NOMO-1 treated with DMSO at 0.1 percent for 48 hours (cell line): ENCODE results near the gene PAQR4.

Experiments
- DNase-seq: peaks from one replicate; lab custom pipeline; 2025; ENCODE audit not compliant: unreplicated experiment; lab: John Stamatoyannopoulos, UW

PAQR4 gene

DNA sequence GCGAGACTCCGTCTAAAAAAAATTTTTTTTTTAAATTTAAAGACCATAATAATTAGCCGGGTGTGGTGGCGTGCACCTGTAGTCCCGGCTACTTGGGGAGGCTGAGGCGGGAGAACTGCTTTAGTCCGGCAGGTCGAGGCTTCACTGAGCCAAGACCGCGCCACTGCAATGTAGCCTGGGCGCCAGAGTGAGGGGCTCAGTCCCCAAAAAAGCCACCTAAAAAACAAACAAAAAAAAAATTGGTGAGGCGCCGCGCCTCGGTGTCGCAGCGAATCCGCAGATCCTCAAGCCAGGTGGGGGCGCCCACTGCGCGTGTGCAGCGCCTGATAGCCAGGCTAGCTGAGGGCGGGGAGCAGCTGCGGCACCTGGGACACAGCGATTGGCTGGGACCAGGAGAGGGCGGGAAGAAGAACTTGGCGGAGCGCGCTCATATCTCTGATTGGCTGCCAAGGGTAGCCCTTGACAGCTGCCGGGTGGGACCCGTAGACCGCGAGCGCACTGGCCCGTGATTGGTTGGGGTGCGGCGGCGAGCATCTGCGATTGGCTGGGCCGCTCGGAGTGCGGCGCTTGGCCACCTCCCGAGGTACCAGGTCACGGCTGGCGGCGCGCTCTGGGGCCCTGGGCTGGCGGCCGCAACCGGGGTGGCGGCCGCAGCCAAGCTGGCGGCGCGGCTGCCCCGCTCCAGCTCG lies 34.6 kb downstream of the PAQR4 start:
- DNase-seq, result peak; percentile 99

DNA sequence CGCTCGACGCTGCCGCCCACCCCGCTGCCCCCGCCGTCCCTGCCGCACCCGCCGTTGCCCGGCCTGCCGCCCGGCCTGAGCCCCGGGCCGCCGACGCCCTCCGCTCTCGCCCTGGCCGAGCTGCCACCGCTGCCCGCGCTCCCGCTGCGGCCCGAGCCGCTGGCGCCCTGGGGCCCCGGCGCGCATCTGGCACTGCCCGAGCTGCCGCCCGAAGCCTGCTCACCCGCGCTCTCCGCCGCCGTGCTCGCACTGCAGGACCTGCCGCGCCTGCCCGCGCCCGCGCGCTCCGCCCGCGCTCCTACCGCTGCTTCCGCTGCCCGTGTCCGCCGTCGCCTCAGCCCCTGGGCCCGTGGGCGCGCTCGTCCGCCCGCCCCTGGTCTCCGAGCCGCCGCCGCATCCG lies 35.2 kb downstream of the PAQR4 start:
- DNase-seq, result peak; percentile 40

DNA sequence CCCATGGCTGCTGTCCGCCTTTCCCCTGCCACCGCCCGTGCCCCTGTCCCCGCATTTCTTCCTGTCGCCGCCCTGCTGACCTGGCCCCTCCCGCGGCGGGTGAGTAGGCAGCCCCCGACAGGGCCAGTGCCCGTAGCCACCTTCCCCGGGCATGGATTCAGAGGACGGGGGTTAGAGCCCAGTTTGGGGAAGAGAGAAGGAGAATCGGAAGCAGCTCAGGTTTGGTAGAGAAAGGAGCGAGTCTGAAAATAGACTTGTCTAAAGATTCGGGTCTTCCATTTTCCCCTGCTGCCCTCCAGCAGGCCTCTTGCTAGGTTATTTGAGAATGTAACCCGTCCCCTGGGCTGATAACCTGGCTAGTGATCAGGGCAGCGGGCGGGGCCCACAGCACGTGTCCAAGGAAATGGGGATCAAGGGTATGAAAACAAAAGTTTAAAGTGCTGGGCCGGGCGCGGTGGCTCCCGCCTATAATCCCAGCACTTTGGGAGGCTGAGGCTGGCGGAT lies 35.7 kb downstream of the PAQR4 start:
- DNase-seq, result peak; percentile 46

DNA sequence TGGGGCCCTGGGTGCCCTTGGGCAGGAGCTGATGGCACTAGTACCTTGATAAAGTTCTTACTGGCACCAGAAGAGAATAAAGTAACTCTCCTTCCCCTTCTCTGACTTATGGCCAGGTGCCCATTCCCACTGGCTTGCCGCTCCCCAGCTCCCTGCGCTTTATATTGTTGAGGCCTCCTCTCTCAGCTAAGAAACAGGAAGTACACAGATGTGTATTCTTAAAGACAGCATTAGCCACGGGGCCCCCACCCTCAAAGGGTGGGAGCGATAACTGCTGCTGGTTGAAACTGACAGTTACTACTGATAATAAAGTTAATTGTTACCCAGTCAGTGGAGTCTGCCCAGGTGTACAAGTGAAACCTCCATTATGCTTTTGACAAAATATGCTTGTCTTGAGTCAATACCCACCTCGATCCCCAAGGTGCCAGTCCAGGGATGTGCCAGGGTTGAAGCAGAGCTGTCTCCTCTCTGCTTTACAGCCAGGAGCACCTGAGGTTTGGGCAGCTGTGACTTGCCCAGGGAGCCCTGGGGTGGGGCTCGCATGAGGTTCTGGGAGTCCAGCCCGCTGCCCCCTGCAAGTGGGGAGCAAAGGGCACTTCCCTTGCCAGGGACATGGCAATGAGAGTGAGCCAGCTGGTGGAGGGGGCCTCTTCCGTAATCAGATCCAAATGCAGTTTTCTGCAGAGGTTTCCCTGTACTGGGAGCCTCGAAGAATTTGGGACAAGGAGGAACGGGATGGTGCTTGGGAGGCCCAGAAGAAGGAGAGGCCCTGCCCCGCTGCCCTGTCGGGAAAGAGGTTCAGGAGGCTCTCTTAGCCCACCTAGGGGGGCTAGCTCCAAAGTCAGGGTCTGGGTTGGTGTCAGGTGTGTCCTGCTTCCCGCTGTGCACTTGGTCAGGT lies 38.2 kb downstream of the PAQR4 start:
- DNase-seq, result peak; percentile 70

DNA sequence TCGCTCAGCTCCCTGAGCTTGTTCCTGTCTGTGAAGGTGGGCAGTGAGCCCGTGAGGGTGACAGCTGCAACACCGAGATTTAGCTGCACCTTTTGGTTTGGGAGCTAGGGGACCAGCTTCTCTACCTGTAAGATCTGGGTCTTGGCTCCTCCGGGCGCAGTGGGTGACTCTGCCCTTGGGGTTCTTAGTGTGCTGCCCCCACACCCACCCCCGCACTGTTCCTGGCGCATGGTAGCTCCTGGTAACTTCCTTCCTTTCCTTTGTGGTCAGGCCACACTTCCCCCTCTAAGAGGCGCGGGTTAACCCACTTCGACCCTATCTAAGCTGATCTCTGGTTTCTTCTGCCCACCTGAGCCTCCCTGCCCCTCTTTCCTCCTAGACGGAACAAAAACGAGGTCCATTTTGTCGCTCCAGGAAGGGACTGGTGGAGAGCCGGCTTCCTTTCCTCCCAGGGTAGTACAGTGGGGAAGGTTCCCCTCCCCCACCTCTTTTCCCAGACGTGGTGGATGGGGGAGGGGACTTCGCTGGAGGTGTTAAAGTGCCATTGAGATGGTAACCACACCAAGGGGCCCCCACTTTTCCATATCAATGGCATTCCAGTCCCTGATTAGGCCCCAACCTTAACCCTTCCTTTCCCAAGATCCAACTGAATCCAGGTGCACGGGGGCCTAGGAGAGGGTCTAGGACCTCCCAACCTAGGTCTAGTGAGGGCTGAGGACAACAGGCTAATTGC lies 39.0 kb downstream of the PAQR4 start:
- peak; percentile 54 for DNase-seq

DNA sequence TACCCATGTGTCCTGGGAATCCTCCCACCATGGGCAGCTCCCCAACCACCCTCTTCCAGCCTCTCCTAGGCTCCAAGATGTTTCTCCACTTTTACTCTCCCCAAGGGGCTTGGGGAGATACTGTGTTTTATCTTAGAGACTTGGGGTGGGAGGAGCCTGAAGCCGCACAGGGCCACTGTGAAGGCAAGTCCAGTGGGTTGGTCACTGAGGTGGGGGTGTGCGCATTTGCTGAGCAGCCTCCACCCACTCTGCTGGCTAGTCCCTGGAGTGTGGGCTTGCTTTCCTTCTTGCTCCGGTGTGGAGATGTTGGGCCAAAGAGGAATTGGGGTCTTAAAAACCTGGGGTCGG lies 39.5 kb downstream of the PAQR4 start:
- DNase-seq, result no peak

DNA sequence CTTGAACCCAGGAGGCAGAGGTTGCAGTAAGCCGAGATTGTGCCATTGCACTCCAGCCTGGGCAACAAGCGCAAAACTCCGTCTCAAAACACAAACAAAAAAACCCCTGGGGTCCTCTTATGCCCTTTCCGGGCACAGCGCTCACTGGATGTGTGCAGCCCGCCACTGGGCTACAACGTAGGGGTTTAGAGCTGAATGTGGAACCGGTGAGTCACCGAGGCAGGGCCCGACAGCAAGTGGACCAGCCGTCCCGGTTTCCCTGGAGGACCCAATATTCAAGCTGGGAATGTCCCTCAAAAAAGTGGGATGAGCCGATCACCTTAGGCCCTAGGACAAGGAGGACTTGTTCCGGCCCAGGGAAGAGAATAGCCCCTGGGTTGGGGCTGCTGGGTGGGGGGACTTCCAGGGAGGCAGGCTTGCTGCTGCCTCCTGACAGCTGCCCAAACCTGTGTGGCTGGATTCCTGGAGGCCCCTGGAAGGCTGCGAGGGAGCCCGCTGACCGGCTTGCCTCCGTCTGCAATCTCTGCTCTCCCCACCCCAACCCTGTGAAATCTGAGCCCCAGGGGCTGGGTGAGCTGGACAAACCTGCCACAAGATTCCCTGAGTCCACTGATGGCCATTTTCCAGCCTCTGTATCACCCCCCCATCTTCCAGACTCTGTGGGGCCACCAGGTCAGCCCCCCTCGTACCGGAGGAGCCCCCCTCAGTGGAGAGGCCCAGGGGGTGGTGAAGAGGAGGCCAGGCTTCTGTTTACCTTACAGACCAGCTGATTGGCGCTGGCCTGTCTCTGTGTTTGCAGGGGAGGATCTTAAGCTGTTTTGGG lies 40.6 kb downstream of the PAQR4 start:
- DNase-seq, result no peak

DNA sequence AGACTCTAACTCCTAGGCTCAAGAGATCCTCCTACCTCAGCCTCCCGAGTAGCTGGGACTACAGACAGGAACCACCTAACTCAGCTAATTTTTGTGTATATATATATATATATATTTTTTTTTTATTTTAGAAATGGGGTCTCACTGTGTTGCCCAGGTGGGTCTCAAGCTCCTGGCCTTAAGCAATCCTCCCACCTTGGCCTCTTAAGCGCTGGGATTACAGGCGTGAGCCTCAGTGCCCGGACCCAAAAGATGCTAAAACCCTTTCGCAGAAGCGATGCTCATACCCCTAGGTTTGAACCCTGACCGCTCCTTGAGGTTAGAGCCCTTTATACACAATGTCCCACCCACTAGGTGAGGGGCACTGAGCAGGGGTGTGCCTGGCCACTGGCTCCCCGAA lies 41.4 kb downstream of the PAQR4 start:
- no peak for DNase-seq

DNA sequence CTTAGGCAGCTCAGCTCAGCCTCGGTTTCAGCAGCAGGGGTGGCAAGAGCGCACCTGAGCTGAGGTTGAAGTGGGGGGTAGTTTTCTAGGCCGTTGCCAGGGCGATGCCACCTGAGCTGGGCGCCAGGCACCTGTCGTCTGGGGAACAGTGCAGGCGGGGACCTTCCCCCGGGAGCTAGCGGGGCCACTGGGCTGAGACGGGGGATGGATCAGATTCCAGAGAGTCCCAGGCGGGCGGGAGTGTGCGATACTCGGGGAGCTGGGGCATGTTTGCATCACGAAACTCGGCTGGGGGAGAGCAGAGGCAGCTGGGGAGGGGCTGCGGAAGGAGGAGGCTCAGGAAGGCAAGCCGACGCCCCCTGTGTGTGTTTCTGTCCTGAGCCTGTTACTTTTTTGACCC lies 43.1 kb downstream of the PAQR4 start:
- no peak for DNase-seq

DNA sequence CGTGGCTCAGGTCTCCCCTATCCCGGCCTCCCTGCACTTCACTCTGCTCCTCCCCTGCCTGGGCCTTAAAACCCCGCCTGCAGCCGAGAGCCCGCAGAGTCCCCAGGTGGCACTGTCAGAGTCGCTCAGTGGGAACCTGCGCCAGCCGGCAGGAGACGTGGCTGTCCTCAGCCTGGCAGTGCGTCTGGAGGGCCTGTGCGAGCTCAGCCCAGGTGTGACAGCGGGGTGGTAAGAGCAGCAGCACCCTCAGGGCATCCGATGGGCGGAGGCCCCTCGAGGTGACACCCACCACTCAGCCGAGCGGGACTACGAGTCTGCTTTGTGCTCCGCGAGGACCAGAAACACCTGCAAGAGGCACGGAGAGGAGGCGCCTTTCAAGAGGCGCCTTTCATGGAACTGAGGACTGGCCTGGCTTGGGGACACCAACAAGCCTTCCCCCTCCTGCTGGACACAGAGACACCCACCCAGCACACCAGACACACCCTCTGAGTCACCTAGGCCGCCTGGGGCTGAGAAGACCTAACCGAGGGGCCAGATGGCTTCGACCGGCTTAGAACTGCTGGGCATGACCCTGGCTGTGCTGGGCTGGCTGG lies 43.8 kb downstream of the PAQR4 start, which contains the start of gene CLDN9:
Gene CLDN9, plus strand, starts transcription at position 96 of the 593 bp plus-strand sequence. Its CDS starts 440 bp downstream, at position 536.
- DNase-seq, result no peak

DNA sequence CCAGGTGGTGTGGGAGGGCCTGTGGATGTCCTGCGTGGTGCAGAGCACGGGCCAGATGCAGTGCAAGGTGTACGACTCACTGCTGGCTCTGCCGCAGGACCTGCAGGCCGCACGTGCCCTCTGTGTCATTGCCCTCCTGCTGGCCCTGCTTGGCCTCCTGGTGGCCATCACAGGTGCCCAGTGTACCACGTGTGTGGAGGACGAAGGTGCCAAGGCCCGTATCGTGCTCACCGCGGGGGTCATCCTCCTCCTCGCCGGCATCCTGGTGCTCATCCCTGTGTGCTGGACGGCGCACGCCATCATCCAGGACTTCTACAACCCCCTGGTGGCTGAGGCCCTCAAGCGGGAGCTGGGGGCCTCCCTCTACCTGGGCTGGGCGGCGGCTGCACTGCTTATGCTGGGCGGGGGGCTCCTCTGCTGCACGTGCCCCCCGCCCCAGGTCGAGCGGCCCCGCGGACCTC lies 44.4 kb downstream of the PAQR4 start:
- DNase-seq, result no peak

DNA sequence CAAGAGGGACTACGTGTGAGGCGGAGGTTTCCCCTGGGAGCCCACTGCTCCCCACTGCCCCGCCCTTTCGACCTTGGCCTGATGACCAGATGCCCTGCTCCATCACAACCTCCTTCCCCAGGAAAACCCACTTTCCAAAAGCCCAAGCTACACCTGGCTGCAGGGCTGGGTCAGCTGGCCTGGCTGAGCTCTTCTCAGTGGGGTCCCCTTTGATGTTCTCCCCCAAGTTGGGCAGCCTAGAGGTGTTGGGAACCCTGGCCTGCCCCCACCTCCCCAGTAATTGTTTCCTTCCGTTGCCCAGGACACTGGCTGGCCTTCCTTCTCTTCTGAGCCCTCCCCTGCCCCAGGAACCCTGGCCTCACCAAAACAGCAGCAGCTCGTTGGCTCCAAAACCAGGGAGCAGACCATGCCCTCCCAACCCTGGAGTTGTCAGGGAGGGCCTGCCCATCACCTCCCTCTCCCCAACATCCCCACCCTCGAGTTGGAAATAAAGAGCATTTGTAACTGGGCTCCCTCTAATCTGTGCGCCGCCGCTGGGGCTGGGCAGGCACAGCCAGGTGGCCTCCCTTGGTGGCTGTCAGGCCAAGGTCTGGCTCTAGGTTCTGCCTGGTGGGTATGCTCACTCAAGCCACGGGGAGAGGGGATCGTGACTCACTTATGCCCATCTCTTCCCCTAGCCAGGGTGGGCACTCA lies 45.0 kb downstream of the PAQR4 start:
- DNase-seq, result no peak

DNA sequence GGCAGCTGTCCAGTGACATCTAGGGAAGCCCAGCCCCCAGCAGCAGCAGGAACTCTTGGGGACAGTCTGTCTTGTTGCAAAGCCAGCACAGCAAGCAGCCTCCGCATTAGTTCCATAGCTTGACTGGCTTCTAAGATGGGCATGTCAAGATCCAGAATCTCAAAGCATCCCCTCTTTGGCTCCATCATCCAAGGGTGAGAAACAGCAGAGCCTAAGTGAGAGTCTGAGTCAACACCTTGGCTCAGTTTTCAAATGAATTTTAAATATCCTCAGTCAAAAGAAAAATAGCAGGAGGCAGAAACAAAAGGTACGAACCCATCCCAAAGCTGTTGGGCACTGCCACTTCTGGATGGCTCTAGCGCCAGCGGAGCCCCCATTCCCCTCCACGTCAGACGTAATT lies 45.8 kb downstream of the PAQR4 start:
- no peak for DNase-seq

DNA sequence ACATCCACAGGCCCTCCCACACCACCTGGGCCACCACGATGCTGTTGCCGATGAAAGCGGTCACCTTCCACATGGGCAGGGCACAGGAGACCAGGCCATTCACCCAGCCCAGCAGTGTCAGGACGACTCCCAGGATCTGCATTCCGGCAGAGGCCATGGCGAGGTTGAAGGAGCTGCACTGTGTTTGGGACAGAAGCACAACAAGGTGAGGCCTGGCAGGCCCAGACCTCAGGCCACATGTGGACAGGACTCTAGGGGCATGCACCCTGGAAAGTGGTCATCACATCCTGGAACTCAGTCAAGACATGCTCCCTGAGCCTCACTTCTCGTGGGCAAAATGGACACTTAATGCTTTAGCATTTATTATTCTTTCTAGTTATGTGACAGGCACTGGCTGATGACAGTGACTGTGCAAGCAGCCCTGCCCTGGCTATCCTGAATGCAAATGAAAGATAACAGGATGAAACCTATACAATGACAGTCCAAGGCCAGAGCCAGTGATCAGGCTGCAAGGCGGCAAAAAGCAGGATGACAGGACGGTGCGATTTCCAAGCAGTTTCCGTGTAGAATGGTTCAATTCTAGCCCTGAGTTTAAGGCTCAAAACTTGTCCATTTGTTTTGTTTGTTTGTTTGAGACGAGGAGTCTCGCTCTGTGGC lies 46.8 kb downstream of the PAQR4 start:
- DNase-seq, result no peak

DNA sequence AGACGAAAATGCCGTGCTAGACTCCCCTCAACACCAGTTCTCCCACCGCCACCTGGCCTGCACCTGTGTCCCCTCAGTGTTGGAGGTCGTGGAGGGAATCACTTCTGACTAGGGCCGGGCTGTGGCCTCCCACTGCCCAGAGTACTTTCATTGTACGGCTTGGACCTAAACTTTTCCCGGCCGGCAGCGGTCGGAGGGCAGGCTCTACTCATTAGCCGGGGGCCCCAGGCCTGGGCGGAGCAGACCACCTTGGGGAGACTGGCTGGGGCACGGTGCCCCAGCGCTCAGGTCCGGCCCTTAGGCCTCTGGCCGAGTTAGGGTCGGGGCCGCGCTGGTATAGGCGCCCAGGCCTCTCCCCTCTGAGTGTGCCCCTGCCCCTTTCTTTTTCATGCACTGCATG lies 48.2 kb downstream of the PAQR4 start:
- no peak for DNase-seq

DNA sequence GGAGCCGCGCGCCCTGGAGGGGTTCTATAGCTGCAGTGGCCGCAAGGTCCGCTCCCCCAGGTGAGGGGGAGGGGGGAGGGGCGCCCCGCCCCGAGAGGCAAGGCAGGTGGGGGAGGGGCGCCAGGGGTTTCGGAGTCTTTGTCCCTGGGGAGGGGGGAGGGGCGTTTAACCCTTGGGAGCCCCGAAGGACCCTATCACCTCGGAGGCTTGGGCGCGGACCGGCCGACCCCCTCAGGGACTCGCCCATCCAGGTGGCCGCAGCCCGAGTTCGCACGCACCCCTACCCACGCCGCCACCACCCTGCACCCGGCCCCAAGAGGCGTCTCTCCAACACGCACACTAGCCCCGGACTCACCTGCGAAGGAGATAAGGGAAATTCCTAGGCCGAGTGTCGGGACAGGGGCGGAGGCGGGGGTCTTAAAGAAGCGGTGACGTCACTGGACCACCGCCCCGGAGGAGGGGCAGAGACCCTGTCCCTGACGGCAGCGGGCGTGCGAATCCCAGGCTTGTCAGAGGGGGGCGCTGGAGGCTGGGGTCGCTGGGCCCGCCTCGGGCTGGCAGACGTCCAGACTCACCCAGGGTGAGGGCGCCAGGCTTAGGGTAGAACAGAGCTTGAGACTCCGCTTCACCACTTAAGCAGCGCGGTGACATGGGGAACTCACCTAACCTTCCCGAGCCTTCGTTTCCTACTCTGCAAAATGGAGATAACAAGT lies 48.8 kb downstream of the PAQR4 start, which contains the start of gene CLDN6:
Gene CLDN6, minus strand, starts transcription at position 390 of the 713 bp plus-strand sequence. CDS start 2,162 bp downstream, outside the sequence.
- DNase-seq, result no peak

DNA sequence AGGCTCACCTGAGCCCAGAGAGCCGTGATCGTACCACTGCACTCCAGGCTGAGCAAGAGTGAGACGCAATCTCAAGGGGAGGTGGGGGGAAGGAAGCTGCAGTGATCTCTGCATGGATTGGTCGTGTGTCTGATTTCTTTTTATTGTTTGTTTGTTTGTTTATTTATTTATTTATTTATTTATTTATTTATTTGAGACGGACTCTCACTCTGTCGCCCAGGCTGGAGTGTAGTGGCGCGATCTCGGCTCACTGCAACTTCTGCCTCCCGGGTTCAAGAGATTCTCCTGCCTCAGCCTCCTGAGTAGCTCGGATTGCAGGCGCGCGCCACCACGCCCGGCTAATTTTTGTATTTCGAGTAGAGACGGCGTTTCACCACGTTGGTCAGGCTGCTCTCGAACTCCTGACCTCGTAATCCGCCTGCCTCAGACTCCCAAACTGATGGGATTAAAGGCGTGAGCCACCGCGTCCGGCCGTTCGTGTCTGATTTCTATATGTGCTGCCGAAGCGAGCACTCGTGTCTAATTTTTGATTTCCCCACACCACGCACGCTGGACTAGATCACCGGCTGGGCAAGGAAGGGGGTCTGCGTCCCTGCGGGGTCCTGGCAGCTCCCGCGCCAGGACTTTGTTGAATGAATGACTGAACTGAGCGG lies 50.6 kb downstream of the PAQR4 start:
- no peak for DNase-seq

DNA sequence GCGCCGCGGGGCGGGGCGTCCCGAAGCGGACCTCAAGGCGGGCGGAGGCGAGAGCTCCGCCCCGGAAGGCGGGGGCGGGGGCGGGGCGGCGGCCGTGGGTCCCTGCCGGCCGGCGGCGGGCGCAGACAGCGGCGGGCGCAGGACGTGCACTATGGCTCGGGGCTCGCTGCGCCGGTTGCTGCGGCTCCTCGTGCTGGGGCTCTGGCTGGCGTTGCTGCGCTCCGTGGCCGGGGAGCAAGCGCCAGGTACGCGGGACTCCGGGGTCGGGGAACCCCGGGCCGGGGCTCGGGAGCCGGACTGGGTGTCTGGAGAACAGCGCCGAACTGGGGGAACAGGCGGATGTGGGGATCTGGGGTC lies 51.1 kb downstream of the PAQR4 start, which contains the start of gene TNFRSF12A:
Gene TNFRSF12A, plus strand, starts transcription at position 122 of the 357 bp plus-strand sequence. Its CDS starts 30 bp downstream, at position 152.
- DNase-seq, result peak; percentile 70
